Sciatic nerve (tissue), 2 donors: ENCODE measurements around the gene CXorf65. TPM values are rescaled to one million over a fixed set of nuclear protein-coding genes. Genes with fewer than 3 reads are reported as not detected.

ENCODE experiments used
- ATAC-seq: fragments of 200-7000 bp; cut with Tn5 transposase; one replicate; pipeline ENCODE4 v1.9.1; 2020; ENCODE audit warnings: mild to moderate bottlenecking, moderate library complexity
- DNase-seq: peaks from one replicate; pipeline ENCODE4 v3.0.0-alpha.2; 2020; ENCODE audit warnings: low spot score
- intact Hi-C: fragments of 100-400 bp; cut with DNase I; formaldehyde crosslinking; loops from one replicate; pipeline ENCODE4 v1.14.2; 2022
- total RNA-seq: library from RNA; stranded (reverse); fragmentation: NEBNext Ultra II Directional; extraction: Animal tissue kit (Norgen Biotek cat#: 25700); gene quantifications from one replicate; pipeline ENCODE4 v1.2.1, GENCODE V29; 2021
- donor health status: DM: no; HTN: no; CAD: no.
- donor health status: DM: no; HTN: no; CAD: no.

Gene CXorf65
- total RNA-seq, 1 donor from 2014 or later = not detected

GRCh38 chrX:71109051-71109450 lies 2.5 kb upstream of the CXorf65 start:
- intact Hi-C loops = no loop called here
- no peak for ATAC-seq
- no peak for DNase-seq

- intact Hi-C loops = no loop called here
- ATAC-seq (no peak), DNase-seq (no peak)
Observed at GRCh38 chrX:71107762-71108360, 1.3 kb upstream of the CXorf65 start.

GRCh38 chrX:71107245-71107644 lies 705 bp upstream of the CXorf65 start:
- intact Hi-C loops = no loop called here
- ATAC-seq = no peak
- DNase-seq = no peak

- no peak for ATAC-seq
- intact Hi-C loops = no loop called here
- no peak for DNase-seq
Observed at GRCh38 chrX:71105628-71106027, 912 bp downstream of the CXorf65 start.

GRCh38 chrX:71103110-71103983 lies 3.2 kb downstream of the CXorf65 start:
- DNase-seq = peak; percentile 62
- ATAC-seq = peak; percentile 70
- intact Hi-C loops = no loop called here

- no peak for DNase-seq
- no peak for ATAC-seq
- intact Hi-C loops = no loop called here
Observed at GRCh38 chrX:71102292-71102691, 4.2 kb downstream of the CXorf65 start.

- ATAC-seq = no peak
- DNase-seq = peak; percentile 26
- intact Hi-C loops = no loop called here
Observed at GRCh38 chrX:71100581-71101505, 5.7 kb downstream of the CXorf65 start.

- ATAC-seq (no peak), DNase-seq (peak; percentile 41)
- intact Hi-C loops = no loop called here
Observed at GRCh38 chrX:71099736-71100135, 6.8 kb downstream of the CXorf65 start.

GRCh38 chrX:71098951-71099506 lies 7.5 kb downstream of the CXorf65 start:
- intact Hi-C loops = no loop called here
- DNase-seq (peak; percentile 12), ATAC-seq (no peak)

- intact Hi-C loops = no loop called here
- ATAC-seq = peak; percentile 23
Observed at GRCh38 chrX:71098302-71098701, 8.2 kb downstream of the CXorf65 start.

GRCh38 chrX:71096760-71097032 lies 9.8 kb downstream of the CXorf65 start:
- intact Hi-C loops = no loop called here
- DNase-seq = no peak
- ATAC-seq = peak; percentile 10

More at GRCh38 chrX:71098302-71098701, 8.2 kb downstream of the CXorf65 start:
- peak; percentile 69 for DNase-seq

- peak; percentile 89 for ATAC-seq
- intact Hi-C loops = no loop called here
- DNase-seq = peak; percentile 57
Observed at GRCh38 chrX:71095981-71096759, 10.4 kb downstream of the CXorf65 start.

- intact Hi-C loops = no loop called here
- peak; percentile 95 for ATAC-seq
Observed at GRCh38 chrX:71095555-71095980, 11.0 kb downstream of the CXorf65 start, which contains the start of gene FOXO4. Gene FOXO4 (plus strand): TSS chrX:71095851. CDS start chrX:71096529, 678 bp downstream.

GRCh38 chrX:71095033-71095432 lies 11.5 kb downstream of the CXorf65 start:
- ATAC-seq (no peak), DNase-seq (no peak)
- intact Hi-C loops = no loop called here

More at GRCh38 chrX:71095555-71095980, 11.0 kb downstream of the CXorf65 start, which contains the start of gene FOXO4:
- peak; percentile 94 for DNase-seq

GRCh38 chrX:71091263-71091662 lies 15.3 kb downstream of the CXorf65 start:
- DNase-seq (no peak), ATAC-seq (no peak)
- intact Hi-C loops = no loop called here

GRCh38 chrX:71085900-71086299 lies 20.6 kb downstream of the CXorf65 start:
- ATAC-seq = no peak
- intact Hi-C loops = no loop called here
- DNase-seq = no peak

GRCh38 chrX:71082822-71083221 lies 23.7 kb downstream of the CXorf65 start:
- intact Hi-C loops = no loop called here
- ATAC-seq = no peak
- no peak for DNase-seq

- ATAC-seq (no peak), DNase-seq (no peak)
- intact Hi-C loops = no loop called here
Observed at GRCh38 chrX:71082124-71082647, 24.4 kb downstream of the CXorf65 start.
